HL-60 (cell line): ENCODE measurements around the gene MAGEA11.
"Not testable (repeated sequence)": the region's sequence is repeated elsewhere in the genome, so short reads cannot be mapped to it uniquely, and the experiment has no call there.

Source experiments
- DNase-seq, 2 experiments: peaks; one replicate each; pipeline ENCODE4 v3.0.0-alpha.2; 2010 to 2020; ENCODE audit warnings: low read depth in 1 of 2, low spot score in 1 of 2
- H3K27ac ChIP-seq: fragments of 250-450 bp; sonication (Bioruptor Pico); replicated peaks from 2 replicates; pipeline ENCODE4 v1.5.1; 2020; ENCODE audit warnings: mild to moderate bottlenecking, moderate library complexity
- H3K27me3 ChIP-seq: fragments of 250-450 bp; sonication (Bioruptor Pico); 2 replicates; pipeline ENCODE4 v1.5.1; 2021; ENCODE audit warnings: mild to moderate bottlenecking, moderate library complexity; ENCODE audit not compliant: insufficient read depth, poor library complexity, severe bottlenecking
- H3K4me3 ChIP-seq: replicated peaks from 2 replicates; pipeline ENCODE4 v1.5.1; 2011; ENCODE audit warnings: mild to moderate bottlenecking, control low read depth, low read length; ENCODE audit not compliant: insufficient read depth
- GABPA ChIP-seq: IDR thresholded peaks from 2 replicates; pipeline ENCODE4 v1.6.1; 2012; ENCODE audit warnings: low read depth
- POLR2AphosphoS5 ChIP-seq: IDR thresholded peaks from 2 replicates; pipeline ENCODE4 v1.6.1; 2012; ENCODE audit warnings: low read depth
- SPI1 ChIP-seq: IDR thresholded peaks from 2 replicates; pipeline ENCODE4 v1.6.1; 2012; ENCODE audit warnings: low read depth, mild to moderate bottlenecking, borderline replicate concordance
- TF ChIP-seq, protein P1 (sequence below): IDR thresholded peaks from 2 replicates; pipeline ENCODE4 v1.6.1; 2012; ENCODE audit warnings: low read depth; ENCODE audit not compliant: insufficient replicate concordance
- TF ChIP-seq, protein P2 (sequence below): IDR thresholded peaks from one replicate; pipeline ENCODE4 v1.5.1; 2011; ENCODE audit warnings: low read length, control low read depth, inconsistent platforms; ENCODE audit not compliant: insufficient read depth

The MAGEA11 gene

DNA sequence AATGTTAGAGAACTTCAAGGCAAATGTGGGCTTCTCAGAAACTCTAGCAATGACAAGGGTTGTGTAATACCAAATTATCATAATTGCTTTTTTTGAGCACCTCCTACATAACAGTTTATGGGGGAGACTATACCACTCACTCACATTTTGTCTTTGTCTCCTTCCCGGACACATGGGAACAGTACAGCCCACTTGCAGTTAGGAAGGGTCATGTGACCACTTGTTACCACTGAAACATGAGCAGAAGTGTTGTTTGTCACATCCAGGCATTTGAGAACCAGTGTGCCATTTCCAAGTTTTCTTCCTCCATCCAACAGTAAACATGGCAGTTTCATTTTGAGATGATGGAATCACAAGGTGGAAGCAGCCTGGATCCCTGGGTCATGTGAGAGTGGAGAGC lies 6.9 kb downstream of the MAGEA11 start:
- H3K27ac ChIP-seq = no peak overlapping the region
- DNase-seq = no peak
- no peaks in the 10 kb centered on the region for H3K27me3 ChIP-seq
- TF ChIP-seq, protein P1, sequence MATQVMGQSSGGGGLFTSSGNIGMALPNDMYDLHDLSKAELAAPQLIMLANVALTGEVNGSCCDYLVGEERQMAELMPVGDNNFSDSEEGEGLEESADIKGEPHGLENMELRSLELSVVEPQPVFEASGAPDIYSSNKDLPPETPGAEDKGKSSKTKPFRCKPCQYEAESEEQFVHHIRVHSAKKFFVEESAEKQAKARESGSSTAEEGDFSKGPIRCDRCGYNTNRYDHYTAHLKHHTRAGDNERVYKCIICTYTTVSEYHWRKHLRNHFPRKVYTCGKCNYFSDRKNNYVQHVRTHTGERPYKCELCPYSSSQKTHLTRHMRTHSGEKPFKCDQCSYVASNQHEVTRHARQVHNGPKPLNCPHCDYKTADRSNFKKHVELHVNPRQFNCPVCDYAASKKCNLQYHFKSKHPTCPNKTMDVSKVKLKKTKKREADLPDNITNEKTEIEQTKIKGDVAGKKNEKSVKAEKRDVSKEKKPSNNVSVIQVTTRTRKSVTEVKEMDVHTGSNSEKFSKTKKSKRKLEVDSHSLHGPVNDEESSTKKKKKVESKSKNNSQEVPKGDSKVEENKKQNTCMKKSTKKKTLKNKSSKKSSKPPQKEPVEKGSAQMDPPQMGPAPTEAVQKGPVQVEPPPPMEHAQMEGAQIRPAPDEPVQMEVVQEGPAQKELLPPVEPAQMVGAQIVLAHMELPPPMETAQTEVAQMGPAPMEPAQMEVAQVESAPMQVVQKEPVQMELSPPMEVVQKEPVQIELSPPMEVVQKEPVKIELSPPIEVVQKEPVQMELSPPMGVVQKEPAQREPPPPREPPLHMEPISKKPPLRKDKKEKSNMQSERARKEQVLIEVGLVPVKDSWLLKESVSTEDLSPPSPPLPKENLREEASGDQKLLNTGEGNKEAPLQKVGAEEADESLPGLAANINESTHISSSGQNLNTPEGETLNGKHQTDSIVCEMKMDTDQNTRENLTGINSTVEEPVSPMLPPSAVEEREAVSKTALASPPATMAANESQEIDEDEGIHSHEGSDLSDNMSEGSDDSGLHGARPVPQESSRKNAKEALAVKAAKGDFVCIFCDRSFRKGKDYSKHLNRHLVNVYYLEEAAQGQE = no peak
- TF ChIP-seq GABPA = no peak
- no peak overlapping the region for H3K4me3 ChIP-seq

DNA sequence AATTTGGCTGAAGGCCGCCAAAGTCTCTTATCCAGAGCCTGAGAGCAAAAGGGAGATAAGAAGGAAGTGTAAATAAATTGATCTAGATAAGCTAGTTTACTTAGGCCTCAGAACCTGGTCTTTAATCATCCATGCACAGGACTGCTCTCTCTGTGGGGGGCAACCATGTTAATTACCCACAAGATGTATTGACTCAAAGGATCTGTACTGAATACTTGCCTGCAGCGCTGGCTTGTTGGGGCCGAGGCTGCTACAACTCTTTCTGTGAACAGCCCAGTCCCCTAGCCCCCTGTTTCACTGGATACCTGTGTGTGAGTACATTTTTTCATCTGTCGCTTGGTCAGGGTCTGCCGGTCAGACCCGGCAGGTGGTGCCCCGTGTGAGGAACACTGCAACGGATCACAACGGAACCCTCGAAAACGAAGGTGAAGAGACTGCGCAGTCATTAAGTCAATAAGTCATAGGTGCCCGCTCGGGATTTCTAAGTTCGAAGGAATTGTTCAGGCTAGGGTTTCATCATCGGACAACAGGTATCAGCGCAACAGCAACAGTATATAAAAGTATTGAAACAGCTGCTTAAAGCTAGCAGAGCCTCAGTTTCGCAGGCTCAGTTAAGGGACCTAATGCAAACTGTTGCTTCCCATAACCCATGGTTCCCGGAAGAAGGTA lies 8.3 kb downstream of the MAGEA11 start:
- TF ChIP-seq POLR2AphosphoS5 = no peak
- TF ChIP-seq, protein P2, sequence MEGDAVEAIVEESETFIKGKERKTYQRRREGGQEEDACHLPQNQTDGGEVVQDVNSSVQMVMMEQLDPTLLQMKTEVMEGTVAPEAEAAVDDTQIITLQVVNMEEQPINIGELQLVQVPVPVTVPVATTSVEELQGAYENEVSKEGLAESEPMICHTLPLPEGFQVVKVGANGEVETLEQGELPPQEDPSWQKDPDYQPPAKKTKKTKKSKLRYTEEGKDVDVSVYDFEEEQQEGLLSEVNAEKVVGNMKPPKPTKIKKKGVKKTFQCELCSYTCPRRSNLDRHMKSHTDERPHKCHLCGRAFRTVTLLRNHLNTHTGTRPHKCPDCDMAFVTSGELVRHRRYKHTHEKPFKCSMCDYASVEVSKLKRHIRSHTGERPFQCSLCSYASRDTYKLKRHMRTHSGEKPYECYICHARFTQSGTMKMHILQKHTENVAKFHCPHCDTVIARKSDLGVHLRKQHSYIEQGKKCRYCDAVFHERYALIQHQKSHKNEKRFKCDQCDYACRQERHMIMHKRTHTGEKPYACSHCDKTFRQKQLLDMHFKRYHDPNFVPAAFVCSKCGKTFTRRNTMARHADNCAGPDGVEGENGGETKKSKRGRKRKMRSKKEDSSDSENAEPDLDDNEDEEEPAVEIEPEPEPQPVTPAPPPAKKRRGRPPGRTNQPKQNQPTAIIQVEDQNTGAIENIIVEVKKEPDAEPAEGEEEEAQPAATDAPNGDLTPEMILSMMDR = no peak
- no peak for TF ChIP-seq GABPA
- TF ChIP-seq, protein P1 = no peak
- no peak for TF ChIP-seq SPI1
- H3K4me3 ChIP-seq = no peak overlapping the region
- H3K27me3 ChIP-seq = no peaks in the 10 kb centered on the region
- no peak overlapping the region for H3K27ac ChIP-seq
- DNase-seq = no peak

DNA sequence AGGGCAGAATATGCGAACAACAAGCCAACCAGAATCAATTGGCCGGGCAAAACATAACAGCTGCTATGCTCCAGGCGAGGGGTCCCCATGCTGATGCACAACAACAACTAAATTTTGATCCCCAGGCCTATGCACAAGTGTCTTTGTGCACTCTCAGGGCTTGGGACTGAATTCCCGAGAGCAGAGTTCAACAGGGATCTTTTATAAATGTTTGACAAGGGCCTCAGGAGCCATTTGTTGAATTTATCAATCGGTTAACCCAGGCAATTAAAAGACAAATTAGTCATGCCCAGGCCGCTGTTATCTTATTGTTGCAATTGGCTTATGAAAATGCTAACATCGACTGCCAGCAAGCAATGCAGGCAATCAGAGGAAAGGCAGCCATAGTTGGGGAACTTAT lies 9.4 kb downstream of the MAGEA11 start:
- DNase-seq, H3K4me3 ChIP-seq, H3K27ac ChIP-seq, H3K27me3 ChIP-seq: not testable (repeated sequence)

- H3K27me3 ChIP-seq = no peaks in the 10 kb centered on the region
- no peak for DNase-seq
- no peak overlapping the region for H3K4me3 ChIP-seq
- TF ChIP-seq, protein P1 = no peak
- TF ChIP-seq GABPA (no peak), SPI1 (no peak), POLR2AphosphoS5 (no peak)
- TF ChIP-seq, protein P2 = no peak
- H3K27ac ChIP-seq = no peak overlapping the region
Observed at GRCh38 chrX:149721778-149722177, 9.9 kb downstream of the MAGEA11 start.

GRCh38 chrX:149723583-149724118 lies 11.8 kb downstream of the MAGEA11 start:
- not testable (repeated sequence) for H3K27ac ChIP-seq

GRCh38 chrX:149727308-149727707 lies 15.4 kb downstream of the MAGEA11 start:
- DNase-seq = not testable (repeated sequence)

More at GRCh38 chrX:149723583-149724118, 11.8 kb downstream of the MAGEA11 start:
- H3K4me3 ChIP-seq, DNase-seq, H3K27me3 ChIP-seq: not testable (repeated sequence)

DNA sequence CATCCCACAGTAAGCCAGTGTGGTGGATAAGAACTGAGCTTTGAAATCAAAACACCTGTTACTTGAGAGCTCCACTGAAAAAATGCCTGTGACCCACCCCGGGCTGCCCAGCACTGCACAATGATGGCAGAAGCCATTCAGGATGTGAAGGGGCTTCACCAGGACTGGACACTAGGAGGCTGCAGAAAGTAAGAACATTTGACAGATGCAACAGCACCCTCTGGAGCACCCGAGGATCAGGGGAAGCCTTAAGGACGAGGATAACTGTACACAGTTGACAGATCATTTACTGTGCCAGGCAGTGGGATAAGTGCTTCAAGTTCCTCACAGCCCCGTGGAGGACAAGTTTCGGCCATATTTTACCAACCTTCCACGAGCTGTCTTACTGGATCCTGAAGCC lies 30.4 kb downstream of the MAGEA11 start:
- not testable (repeated sequence) for H3K27me3 ChIP-seq, H3K27ac ChIP-seq, DNase-seq, H3K4me3 ChIP-seq

More at GRCh38 chrX:149727308-149727707, 15.4 kb downstream of the MAGEA11 start:
- H3K27me3 ChIP-seq, H3K27ac ChIP-seq, H3K4me3 ChIP-seq: not testable (repeated sequence)
